Pons (tissue), 1 donor: ENCODE results near the gene ARID3B.
"Not testable (repeated sequence)": the region's sequence is repeated elsewhere in the genome, so short reads cannot be mapped to it uniquely, and the experiment has no call there.

Experiments
- DNase-seq: peaks from one replicate; pipeline ENCODE4 v3.0.0-alpha.2; 2016; ENCODE audit warnings: low spot score

ARID3B gene

GRCh38 chr15:74568594-74568993, 27.6 kb downstream of the ARID3B start:
- no peak for DNase-seq

- DNase-seq: no peak
These were observed 28.7 kb downstream of the ARID3B start for GRCh38 chr15:74569731-74570070.

DNA sequence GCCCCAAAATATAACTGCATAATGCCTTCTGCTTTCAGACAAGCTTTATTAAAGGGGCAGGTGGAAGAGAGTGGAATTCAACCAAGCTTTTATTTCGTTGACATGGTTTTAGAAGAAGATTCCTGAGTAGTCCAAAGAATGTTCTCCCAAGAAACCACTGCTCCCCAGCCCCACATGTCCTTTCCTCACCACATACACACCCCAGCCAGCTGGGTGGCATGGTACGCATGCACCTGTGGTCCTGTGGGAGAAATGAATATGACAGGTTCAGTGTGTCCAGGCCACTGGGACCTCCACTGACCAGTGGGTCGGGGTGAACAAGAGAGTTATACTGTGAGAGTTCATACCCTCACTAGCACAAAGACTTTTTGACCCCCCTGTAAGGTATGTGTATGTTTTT, 30.2 kb downstream of the ARID3B start:
- DNase-seq: no peak

DNA sequence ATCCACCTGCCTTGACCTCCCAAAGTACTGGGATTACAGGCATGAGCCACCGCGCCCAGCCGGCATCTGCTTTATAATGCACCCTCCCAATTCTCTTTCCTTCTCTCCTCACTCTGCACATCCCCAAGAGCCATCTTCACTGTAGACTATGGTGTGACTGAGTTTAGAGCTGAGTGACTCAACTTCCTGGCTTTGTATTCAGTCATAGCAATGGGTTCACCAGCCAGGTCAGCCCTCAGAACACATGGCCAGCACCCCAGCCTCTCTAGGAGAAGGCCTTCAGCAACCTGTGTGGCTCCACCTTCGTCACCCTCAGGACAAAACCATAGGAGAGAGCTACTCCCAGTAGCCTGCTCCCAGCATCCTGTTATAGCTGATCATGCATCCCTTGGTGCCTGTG, 33.0 kb downstream of the ARID3B start:
- no peak for DNase-seq

- no peak for DNase-seq
These were observed 37.5 kb downstream of the ARID3B start for GRCh38 chr15:74578496-74578994.

DNA sequence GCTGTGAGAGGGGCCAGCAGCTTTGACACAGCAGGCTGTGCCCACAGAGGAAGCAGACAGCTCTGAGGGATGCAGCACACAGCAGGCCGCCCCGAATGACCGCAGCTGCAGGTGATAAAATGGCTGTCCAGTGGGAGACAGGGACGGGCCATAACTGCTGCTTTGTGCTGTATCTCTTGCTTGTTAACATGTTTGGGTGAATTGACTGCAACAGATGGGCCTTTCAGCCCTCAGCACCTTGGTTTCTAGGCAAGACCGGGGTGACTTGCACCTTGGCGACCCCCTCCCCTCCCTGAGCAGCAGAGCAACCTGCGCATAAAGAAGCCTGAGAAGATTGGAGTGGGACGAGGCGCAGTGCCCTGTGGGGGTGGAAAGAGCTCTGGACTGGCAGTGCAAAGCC, 38.0 kb downstream of the ARID3B start:
- DNase-seq: no peak

DNA sequence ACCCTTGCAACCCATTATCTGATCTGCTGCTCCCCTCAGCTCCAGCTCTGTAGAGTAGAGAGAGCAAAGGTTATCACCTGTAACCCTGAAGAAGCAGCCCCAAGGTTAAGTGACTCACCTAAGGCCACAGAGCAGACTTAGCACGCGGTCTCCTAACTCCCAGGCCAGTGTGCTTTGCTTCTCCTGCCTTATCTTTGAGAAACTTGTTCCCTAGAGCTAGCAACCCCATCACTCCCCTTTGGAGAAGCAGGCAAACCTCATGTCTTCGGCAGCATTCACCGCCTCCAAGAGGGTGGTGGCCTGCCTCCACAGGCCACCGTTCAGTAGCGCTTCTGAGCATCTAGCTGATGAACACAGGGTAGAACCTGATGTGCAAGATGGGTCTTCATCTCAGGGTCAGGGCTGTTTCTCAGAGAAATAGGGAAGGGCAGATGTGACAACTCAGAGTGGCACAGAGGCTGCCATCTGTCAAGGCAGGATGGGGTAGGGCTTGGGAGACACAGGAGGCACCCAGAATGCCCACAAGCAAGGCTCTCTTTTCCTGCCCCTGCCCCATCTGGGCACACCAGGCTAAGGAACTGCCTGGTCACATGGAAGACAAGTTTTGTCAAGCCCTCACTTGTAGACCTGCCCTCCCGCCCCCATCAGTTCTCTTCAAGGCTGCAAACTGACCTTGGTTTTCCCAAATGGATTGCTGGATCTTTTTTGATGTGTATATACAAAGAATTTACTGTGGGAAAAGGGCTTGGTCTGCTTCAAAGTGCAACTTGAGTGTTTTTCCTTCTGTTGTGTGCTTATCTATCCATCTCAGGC, 39.7 kb downstream of the ARID3B start:
- DNase-seq: no peak

DNA sequence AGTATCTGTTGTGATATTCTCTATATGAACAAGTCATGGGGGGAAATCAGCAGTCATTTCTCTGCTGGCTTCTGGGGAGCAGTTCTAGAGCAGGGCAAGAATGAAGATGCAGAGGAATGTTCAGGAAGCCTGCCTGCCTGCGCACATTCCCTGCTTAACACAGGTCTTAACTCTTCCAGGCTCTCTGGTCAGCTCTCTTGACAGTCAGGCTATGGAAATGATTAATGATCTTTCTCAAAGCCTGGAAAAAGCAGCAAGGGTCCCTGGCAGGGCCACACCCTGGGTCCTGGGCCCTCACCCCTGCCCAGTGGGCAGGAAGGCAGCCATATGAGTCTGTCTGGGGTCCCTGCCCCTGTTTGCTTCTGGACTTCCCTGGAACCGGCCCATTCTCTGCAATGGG, 43.2 kb downstream of the ARID3B start:
- DNase-seq: no peak

- peak; percentile 83 for DNase-seq
These were observed 43.8 kb downstream of the ARID3B start for GRCh38 chr15:74584779-74585178.

DNA sequence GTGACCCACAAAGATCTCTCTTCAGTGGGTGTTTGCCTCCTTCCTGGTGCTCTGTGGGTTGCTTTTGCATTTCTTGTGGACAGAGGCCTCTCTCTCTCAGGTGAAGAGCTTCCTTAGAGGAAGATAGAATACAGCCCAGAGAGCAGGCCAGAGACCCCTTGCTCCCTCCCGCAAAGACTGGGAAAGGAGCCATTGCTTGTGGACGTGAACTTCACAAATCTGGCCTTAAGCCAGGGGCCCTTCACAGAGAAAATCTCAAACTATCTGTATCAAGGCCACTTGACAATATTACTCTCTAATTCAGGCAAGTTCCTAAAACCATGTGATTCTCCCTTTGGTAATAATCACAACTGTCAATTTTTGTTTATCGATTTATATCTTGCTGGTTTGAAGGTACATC, 44.2 kb downstream of the ARID3B start:
- DNase-seq: no peak

GRCh38 chr15:74585857-74586256, 44.8 kb downstream of the ARID3B start:
- no peak for DNase-seq

GRCh38 chr15:74589826-74590225, 48.8 kb downstream of the ARID3B start:
- DNase-seq: no peak

- no peak for DNase-seq
These were observed 51.2 kb downstream of the ARID3B start for GRCh38 chr15:74592222-74592621.

DNA sequence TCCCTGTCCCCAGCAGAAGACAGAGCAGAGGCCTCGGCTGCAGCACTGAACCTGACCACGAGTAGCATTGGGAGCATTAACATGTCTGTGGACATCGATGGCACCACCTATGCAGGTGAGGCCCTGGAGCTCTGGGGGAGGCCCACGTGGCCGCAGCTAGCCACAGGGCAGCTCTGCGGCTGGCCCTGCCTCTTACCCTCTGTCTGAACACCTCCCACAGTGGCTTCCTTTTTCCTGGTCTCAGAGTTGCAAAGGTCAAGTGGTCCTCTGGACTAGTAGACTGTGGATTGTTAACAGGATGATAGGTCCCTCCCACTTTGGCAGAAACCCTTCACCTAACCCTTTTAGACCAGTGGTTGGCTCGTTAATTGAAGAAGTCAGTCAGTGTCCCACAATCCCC, 52.1 kb downstream of the ARID3B start:
- no peak for DNase-seq

- no peak for DNase-seq
These were observed 53.4 kb downstream of the ARID3B start for GRCh38 chr15:74594455-74594854.

- DNase-seq: no peak
These were observed 54.3 kb downstream of the ARID3B start for GRCh38 chr15:74595271-74595670.

DNA sequence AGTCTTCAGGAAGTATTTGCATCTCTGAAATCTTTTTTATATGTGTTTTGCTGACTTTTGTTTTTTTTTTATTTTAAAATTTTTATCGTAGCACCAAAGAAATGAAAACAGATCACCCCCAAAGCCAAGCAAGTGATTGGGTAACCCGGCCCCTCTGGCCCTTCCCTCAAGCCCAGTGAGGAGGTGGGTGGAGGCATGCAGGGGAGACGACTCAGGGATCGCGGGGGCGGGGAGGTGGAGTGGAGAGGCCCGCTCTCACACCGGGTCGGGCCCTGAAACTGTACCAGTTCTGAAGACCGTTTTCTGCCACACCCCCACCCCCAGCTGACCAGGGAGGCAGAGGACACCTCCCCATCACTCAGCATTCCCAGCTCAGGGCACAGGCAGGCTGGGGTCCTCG, 55.7 kb downstream of the ARID3B start:
- DNase-seq: not testable (repeated sequence)

- DNase-seq: not testable (repeated sequence)
These were observed 56.2 kb downstream of the ARID3B start for GRCh38 chr15:74597146-74597705.

DNA sequence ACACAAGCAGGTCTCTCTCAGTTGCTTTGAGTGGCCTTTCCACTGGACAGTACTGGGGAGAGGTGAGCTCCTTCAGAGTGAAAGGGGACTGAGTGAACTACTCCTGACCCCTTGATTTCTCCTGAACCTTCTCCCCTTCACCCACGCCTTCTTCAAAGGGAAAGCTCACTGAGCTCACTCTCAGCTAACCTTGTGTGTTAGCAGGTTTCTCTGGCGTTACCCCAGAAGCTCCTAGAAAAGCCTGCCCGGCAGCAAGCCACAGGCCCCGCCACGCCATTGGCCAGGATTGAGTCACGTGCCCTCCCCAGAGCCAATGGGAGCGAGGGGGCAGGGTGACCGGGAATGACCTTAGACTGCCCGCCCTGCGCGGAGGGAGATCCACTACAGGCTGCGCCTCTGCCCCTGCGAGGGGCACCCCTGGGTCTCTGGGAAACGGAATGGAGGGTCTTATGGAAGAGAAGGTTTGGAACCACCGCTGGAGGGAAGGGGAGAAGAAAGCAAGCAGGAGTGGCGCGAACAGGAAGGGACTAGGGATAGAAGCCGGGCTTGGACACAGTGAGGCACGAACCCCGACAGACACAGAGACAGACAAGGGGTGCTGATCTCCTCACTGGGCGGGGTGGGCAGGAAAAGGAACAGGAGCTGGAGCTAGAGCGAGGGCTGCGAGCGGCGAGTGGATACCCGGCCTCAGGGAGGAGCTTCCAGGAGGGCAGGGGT, 57.3 kb downstream of the ARID3B start:
- peak; percentile 95 for DNase-seq

- no peak for DNase-seq
These were observed 58.1 kb downstream of the ARID3B start for GRCh38 chr15:74599156-74599555.

DNA sequence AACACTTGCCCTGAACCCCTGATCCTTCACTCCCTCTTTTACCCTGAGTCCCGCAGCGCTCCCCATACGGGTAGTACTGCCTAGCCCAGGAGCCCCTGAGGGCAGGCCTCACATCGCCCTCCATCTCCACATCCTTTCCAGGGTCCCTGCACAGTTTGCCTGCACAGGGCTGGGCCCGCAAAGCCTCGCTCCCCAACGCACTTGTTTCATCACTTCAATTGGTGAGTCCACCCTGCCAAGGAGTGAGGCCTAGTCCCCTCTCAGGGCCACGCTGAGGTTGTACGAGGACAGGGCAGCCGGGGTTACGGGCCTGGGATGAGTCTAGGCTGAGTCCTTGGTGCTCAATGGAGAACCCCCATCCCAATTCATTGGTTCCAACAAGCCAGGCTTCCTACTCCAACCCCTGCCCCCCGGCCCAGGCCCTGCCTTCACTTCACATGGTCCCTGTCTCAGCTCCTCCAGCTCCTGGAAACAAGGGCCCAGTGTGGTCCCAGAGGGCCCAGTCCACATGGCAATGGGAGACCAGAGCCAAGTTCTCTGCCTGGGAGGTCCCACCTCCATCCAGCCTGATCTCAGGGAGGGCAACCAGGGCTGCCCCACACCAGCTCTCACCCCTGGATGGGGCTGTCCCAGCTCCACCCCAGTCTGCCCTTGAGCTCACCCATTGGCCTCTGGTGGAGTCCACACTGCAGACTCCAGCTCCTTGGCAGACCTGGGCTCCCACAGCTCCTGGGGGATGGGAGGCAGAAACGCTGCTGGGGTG, 62.2 kb downstream of the ARID3B start:
- DNase-seq: no peak
